Naive B cell (primary cell): Measurements from ENCODE around the gene FAM98A. TPM values are rescaled to one million over a fixed set of nuclear protein-coding genes. Genes with fewer than 3 reads are reported as not detected.

Experiments used
- ATAC-seq, 2 donors: fragments of 150-1000 bp; cut with Tn5 transposase; 2 replicates each; pipeline ENCODE4 v1.10.0; 2021; ENCODE audit warnings: low read depth in 2 of 2, mild to moderate bottlenecking in 2 of 2, moderate library complexity in 2 of 2
- DNase-seq: peaks from one replicate; pipeline ENCODE4 v3.0.0; 2022
- H3K27ac Mint-ChIP-seq, 6 donors: one replicate each; pipeline ENCODE4 v1.8.0; 2020 to 2022; ENCODE audit warnings: mild to moderate bottlenecking in 6 of 6, mixed read lengths in 6 of 6, moderate library complexity in 5 of 6, inconsistent platforms in 2 of 6
- H3K27me3 Mint-ChIP-seq, 3 donors: one replicate each; pipeline ENCODE4 v1.8.0; 2021 to 2022; ENCODE audit warnings: mixed read lengths in 3 of 3, mild to moderate bottlenecking in 1 of 3
- H3K36me3 Mint-ChIP-seq, 2 donors: one replicate each; pipeline ENCODE4 v1.8.0; 2020 to 2022; ENCODE audit warnings: mixed read lengths in 2 of 2, inconsistent platforms in 1 of 2, mild to moderate bottlenecking in 1 of 2
- H3K4me1 Mint-ChIP-seq, 3 donors: one replicate each; pipeline ENCODE4 v1.8.0; 2020 to 2022; ENCODE audit warnings: mixed read lengths in 3 of 3, inconsistent platforms in 1 of 3, mild to moderate bottlenecking in 1 of 3, moderate library complexity in 1 of 3
- H3K4me3 Mint-ChIP-seq, 8 donors: one replicate each; pipeline ENCODE4 v1.8.0; 2020 to 2022; ENCODE audit warnings: mild to moderate bottlenecking in 8 of 8, mixed read lengths in 8 of 8, moderate library complexity in 8 of 8, inconsistent platforms in 2 of 8
- H3K9me3 Mint-ChIP-seq, 7 donors: one replicate each; pipeline ENCODE4 v1.8.0; 2020 to 2022; ENCODE audit warnings: mixed read lengths in 7 of 7, mild to moderate bottlenecking in 5 of 7, inconsistent platforms in 2 of 7, moderate library complexity in 1 of 7
- polyA plus RNA-seq, 6 donors: library from polyadenylated mRNA; unstranded; fragments of 300-500 nt; fragmentation: Illumina TruSeq; gene quantifications; one replicate each; pipeline ENCODE4 v1.2.3, GENCODE V29; 2021; ENCODE audit warnings: low read depth in 6 of 6

The FAM98A gene
- polyA plus RNA-seq, 6 donors from 2014 or later: 8.4 to 33.2 (median 21.2) TPM

DNA sequence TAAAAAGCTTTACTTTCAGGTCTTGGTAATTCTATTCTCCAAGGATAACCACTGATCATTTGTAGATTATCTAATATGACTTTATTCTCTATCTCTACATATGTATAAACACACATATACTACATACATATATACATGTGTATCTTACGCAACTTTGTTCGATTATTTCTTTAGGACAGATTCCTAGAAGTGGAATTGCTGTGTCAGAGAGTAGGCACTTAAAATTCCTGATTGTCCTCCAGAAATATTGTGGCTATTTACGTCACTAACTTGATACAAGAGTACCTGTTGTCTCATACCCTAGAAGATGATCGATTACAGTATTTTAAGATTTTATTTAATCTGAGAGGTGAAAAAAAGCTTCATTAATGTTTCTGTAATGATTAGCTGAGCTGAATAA is 57.9 kb downstream of the FAM98A start:
- Mint-ChIP-seq H3K9me3 (no peaks in the 10 kb centered on the region), H3K4me1 (peaks cover 0 to 11% (median 7%) of the 10 kb centered on the region in 3 donors), H3K4me3 (no peak overlapping the region), H3K27ac (no peak overlapping the region), H3K27me3 (no peaks in the 10 kb centered on the region), H3K36me3 (peaks cover 32 to 34% of the 10 kb centered on the region in 2 donors)
- ATAC-seq (no peak), DNase-seq (no peak)

DNA sequence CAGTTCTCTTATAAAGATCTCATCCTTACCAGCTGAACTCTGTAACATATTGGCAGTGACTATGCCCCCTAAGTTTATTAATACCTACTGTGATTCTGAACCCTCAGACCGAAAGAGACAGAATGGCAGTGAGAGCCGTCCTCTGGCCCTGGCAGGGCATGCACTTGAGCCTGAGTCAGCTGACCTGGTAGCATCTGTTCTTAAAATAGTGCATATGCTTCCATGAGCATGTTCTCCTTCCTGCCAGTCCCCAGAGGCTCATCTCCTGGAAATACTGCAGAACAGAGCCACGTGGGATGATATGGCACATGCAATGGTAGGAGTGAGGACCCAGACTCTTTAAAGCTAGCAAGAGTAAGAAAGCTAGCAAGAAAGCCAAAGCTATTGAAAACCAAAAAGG is 63.7 kb downstream of the FAM98A start:
- peaks cover 33 to 50% (median 44%) of the 10 kb centered on the region in 3 donors for H3K4me1 Mint-ChIP-seq

More for the DNA sequence above, 63.7 kb downstream of the FAM98A start:
- ATAC-seq: no peak
- no peaks in the 10 kb centered on the region for H3K9me3 Mint-ChIP-seq
- DNase-seq: no peak
- H3K27me3 Mint-ChIP-seq: no peaks in the 10 kb centered on the region
- no peak overlapping the region for H3K4me3 Mint-ChIP-seq
- no peak overlapping the region for H3K27ac Mint-ChIP-seq
- peaks cover 28 to 30% of the 10 kb centered on the region in 2 donors for H3K36me3 Mint-ChIP-seq

Other genes with a start within 250 kb of the FAM98A start
- 100 to 1,000 TPM in 3 of 6 donors, 10 to 100 TPM in 3; 44.7 to 118 (median 92.3) TPM for gene RASGRP3, start 122.7 kb downstream of the FAM98A start, polyA plus RNA-seq